Neural cell (in vitro differentiated cells): Measurements from ENCODE around the gene SLC12A8.

Experiments
- CTCF ChIP-seq: fragments of 450-650 bp; IDR thresholded peaks from 2 replicates; pipeline ENCODE4 v1.5.1; 2014; ENCODE audit warnings: antibody characterized with exemption, mild to moderate bottlenecking, moderate library complexity; ENCODE audit not compliant: poor library complexity, severe bottlenecking
- EP300 ChIP-seq: fragments of 450-650 bp; conservative IDR thresholded peaks from 2 replicates; pipeline ENCODE4 v1.6.1; 2014; ENCODE audit warnings: antibody characterized with exemption, mild to moderate bottlenecking, moderate library complexity; ENCODE audit not compliant: poor library complexity, severe bottlenecking
- EZH2 ChIP-seq: fragments of 200-600, 300-800 bp; shearing (Covaris generic), sonication (generic); IDR thresholded peaks from 2 replicates; pipeline ENCODE4 v1.6.1; 2014; ENCODE audit warnings: antibody characterized with exemption, low read length, borderline replicate concordance, mild to moderate bottlenecking; ENCODE audit not compliant: insufficient read depth, poor library complexity, severe bottlenecking
- MXI1 ChIP-seq: fragments of 450-650 bp; conservative IDR thresholded peaks from 2 replicates; pipeline ENCODE4 v1.6.1; 2014; ENCODE audit warnings: antibody characterized with exemption, mild to moderate bottlenecking; ENCODE audit not compliant: poor library complexity, severe bottlenecking
- POLR2AphosphoS5 ChIP-seq: IDR thresholded peaks from 2 replicates; pipeline ENCODE4 v1.6.1; 2012
- RAD21 ChIP-seq: fragments of 450-650 bp; conservative IDR thresholded peaks from 2 replicates; pipeline ENCODE4 v1.6.1; 2014; ENCODE audit warnings: antibody characterized with exemption, mild to moderate bottlenecking, moderate library complexity
- REST ChIP-seq: IDR thresholded peaks from 2 replicates; pipeline ENCODE4 v1.6.1; 2012; ENCODE audit warnings: borderline replicate concordance
- SMC3 ChIP-seq: fragments of 450-650 bp; conservative IDR thresholded peaks from 2 replicates; pipeline ENCODE4 v1.6.1; 2014; ENCODE audit warnings: antibody characterized with exemption, mild to moderate bottlenecking, moderate library complexity; ENCODE audit not compliant: poor library complexity
- TAF1 ChIP-seq: IDR thresholded peaks from 2 replicates; pipeline ENCODE4 v1.6.1; 2012; ENCODE audit warnings: low read depth

DNA sequence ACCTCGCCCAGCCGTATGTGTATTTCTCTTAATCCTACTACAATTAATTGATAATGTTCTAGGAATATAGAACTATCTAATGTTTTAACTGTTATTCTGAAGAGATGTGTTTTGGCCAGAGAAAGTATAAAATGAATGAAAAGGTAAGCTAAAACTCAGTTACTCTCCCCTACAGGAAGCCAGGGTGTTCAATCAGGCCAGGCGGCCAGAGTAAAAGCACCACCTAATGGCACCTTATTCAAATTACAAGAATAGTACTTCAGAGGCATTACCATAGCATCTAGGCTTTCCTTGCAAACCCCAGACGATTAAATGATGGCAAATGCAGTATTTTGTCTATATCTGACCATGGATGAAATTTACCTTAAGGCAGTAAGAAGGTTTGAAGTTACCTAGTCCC, 10.4 kb downstream of the SLC12A8 start:
- TF ChIP-seq REST (no peak), CTCF (no peak), RAD21 (no peak), TAF1 (no peak), EP300 (no peak), POLR2AphosphoS5 (no peak), EZH2 (no peak), SMC3 (no peak), MXI1 (no peak)
